ENCODE data around the gene TUBAL3.
A peak's percentile ranks its signal among the peaks of the same experiment; 100 is the strongest.

DNA sequence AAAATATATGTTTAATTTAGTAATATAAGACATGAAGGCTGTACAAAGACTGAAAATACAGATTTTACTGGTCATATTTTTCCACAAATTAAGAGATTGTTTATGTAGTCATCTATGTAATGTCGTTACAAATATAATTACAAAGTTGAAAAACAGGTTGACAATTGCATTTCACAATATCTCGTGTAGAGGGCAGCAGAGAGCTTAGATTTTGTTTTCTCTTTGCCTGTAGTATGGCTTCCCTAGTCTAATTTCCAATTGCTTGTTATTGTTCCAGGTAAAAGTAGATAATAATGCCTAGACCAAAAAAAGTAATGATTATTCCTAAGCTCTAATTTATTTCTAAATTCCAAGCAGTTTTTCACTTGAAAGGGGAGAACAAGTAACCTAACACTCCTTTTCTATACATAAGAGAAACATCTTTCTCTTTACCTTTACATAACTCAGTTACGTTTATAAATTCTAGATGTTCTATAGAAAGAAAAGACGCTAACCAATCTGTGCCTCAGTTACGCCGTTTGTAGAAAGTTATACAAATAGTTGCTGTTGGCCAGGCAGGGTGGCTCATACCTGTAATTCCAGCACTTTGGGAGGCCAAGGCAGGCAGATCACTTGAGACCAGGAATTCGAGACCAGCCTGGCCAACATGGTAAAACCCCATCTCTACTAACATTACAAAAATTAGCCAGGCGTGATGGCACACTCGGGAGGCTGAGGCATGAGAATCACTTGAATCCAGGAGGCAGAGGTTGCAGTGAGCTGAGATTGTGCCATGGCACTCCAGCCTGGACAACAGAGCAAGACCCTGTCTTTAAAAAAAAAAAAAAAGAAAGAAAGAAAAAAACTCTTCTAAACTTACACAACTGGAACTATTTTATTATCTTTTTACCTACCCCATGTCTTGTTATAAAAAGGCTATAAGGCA, 37.7 kb upstream of the TUBAL3 start:
- TF ChIP-seq, protein P1, sequence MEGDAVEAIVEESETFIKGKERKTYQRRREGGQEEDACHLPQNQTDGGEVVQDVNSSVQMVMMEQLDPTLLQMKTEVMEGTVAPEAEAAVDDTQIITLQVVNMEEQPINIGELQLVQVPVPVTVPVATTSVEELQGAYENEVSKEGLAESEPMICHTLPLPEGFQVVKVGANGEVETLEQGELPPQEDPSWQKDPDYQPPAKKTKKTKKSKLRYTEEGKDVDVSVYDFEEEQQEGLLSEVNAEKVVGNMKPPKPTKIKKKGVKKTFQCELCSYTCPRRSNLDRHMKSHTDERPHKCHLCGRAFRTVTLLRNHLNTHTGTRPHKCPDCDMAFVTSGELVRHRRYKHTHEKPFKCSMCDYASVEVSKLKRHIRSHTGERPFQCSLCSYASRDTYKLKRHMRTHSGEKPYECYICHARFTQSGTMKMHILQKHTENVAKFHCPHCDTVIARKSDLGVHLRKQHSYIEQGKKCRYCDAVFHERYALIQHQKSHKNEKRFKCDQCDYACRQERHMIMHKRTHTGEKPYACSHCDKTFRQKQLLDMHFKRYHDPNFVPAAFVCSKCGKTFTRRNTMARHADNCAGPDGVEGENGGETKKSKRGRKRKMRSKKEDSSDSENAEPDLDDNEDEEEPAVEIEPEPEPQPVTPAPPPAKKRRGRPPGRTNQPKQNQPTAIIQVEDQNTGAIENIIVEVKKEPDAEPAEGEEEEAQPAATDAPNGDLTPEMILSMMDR (conservative IDR thresholded peaks at IDR 0.05; ENCODE audit: low read length) = peak; percentile 77
- no peak for TF ChIP-seq EZH2phosphoT487 (IDR thresholded peaks at IDR 0.05; ENCODE audit: borderline replicate concordance)
